DND-41 (cell line): ENCODE results near the gene ZBTB14.

Source experiments
- ATAC-seq: fragments of 200-7000 bp; cut with Tn5 transposase; 3 replicates; pipeline ENCODE4 v1.9.1; 2021; ENCODE audit warnings: low read depth; ENCODE audit not compliant: insufficient read depth
- DNase-seq: peaks from one replicate; pipeline ENCODE4 v3.0.0-alpha.2; 2020
- H2AFZ ChIP-seq: 2 replicates; pipeline ENCODE4 v1.6.0; 2012; ENCODE audit warnings: low read depth, low read length
- H3K27ac ChIP-seq: 2 replicates; pipeline ENCODE4 v1.5.1; 2012; ENCODE audit warnings: low read length, inconsistent platforms
- H3K27me3 ChIP-seq: fragments of 200-600 bp; sonication (generic); 2 replicates; pipeline ENCODE4 v1.6.0; 2012; ENCODE audit warnings: low read length, mild to moderate bottlenecking, inconsistent platforms; ENCODE audit not compliant: insufficient read depth, poor library complexity
- H3K36me3 ChIP-seq: 2 replicates; pipeline ENCODE4 v1.5.1; 2012; ENCODE audit warnings: low read length, inconsistent platforms; ENCODE audit not compliant: insufficient read depth
- H3K4me1 ChIP-seq: 2 replicates; pipeline ENCODE4 v1.5.1; 2012; ENCODE audit warnings: mild to moderate bottlenecking, low read length; ENCODE audit not compliant: insufficient read depth
- H3K4me2 ChIP-seq: 2 replicates; pipeline ENCODE4 v1.6.0; 2012; ENCODE audit warnings: mild to moderate bottlenecking, moderate library complexity, low read length, inconsistent platforms; ENCODE audit not compliant: insufficient read depth
- H3K4me3 ChIP-seq, 2 experiments: fragments of 200-600 bp in 1 of 2; shearing (Covaris generic) in 1 of 2; 2 replicates each; pipeline ENCODE4 v1.5.1; 2012 to 2016; ENCODE audit warnings: inconsistent platforms in 2 of 2, low read length in 2 of 2, mild to moderate bottlenecking in 2 of 2, low read depth in 1 of 2, moderate library complexity in 1 of 2
- H3K79me2 ChIP-seq: 2 replicates; pipeline ENCODE4 v1.6.0; 2012; ENCODE audit warnings: low read length, inconsistent platforms; ENCODE audit not compliant: insufficient read depth
- H3K9ac ChIP-seq: 2 replicates; pipeline ENCODE4 v1.6.0; 2012; ENCODE audit warnings: low read depth, mild to moderate bottlenecking, inconsistent platforms, low read length, moderate library complexity
- H3K9me3 ChIP-seq: 2 replicates; pipeline ENCODE4 v1.5.1; 2012; ENCODE audit warnings: low read length, moderate library complexity, mild to moderate bottlenecking, inconsistent platforms; ENCODE audit not compliant: insufficient read depth, severe bottlenecking
- H4K20me1 ChIP-seq: 2 replicates; pipeline ENCODE4 v1.6.0; 2012; ENCODE audit warnings: low read length; ENCODE audit not compliant: insufficient read depth
- CTCF ChIP-seq: IDR thresholded peaks from 2 replicates; pipeline ENCODE4 v1.5.1; 2012; ENCODE audit warnings: borderline replicate concordance, low read length, moderate library complexity, mild to moderate bottlenecking; ENCODE audit not compliant: poor library complexity, severe bottlenecking; ENCODE audit errors: extremely low read depth
- EZH2 ChIP-seq: IDR thresholded peaks from 3 replicates; pipeline ENCODE4 v1.6.1; 2012; ENCODE audit warnings: borderline replicate concordance, low read depth, mild to moderate bottlenecking, moderate library complexity, low read length, inconsistent platforms; ENCODE audit not compliant: severe bottlenecking

The ZBTB14 gene

DNA sequence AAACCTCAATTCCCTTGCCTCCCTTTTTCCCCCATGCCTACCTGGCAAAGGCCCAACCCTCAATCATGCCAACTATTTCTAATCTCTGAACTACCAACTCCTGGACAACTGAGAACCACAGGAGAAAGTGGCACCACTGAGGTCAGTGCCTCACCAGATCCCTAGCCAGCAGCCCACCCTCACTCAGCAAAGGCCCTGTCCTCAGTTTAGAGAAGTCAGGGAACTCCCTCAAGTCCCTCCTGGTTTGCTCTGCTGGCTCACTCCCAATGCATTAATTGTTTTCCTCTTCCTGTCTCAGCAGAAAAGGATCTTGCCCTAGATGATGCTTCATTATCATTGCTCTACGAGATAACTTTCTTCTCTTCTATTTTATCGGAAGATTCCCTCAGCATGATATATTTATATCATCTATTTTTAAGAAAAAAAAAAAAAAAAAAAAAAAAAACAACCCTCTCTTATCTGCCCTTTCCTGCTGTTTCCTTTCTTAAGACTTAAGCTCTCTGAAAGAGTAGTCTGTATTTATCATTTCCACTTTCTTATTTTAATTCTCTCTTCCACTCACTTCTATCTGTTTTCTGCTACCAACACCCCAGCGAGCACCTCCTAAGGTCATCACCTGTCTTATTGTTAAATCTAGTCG lies 22.7 kb upstream of the ZBTB14 start:
- TF ChIP-seq CTCF = no peak
- no peak for TF ChIP-seq EZH2
- H3K9me3 ChIP-seq = no peaks in the 10 kb centered on the region
- DNase-seq (no peak), ATAC-seq (no peak)
- no peaks in the 10 kb centered on the region for H3K79me2 ChIP-seq
- H3K4me2 ChIP-seq = no peak overlapping the region
- H3K36me3 ChIP-seq = no peaks in the 10 kb centered on the region
- H4K20me1 ChIP-seq = no peaks in the 10 kb centered on the region
- no peaks in the 10 kb centered on the region for H3K27me3 ChIP-seq
- no peak overlapping the region for H3K4me3 ChIP-seq
- no peak overlapping the region for H3K27ac ChIP-seq
- H3K4me1 ChIP-seq = no peaks in the 10 kb centered on the region
- no peak overlapping the region for H2AFZ ChIP-seq
- no peak overlapping the region for H3K9ac ChIP-seq

GRCh38 chr18:5317186-5317585 lies 21.7 kb upstream of the ZBTB14 start:
- H3K9me3 ChIP-seq = no peaks in the 10 kb centered on the region
- no peak overlapping the region for H2AFZ ChIP-seq
- no peak overlapping the region for H3K4me3 ChIP-seq
- H4K20me1 ChIP-seq = no peaks in the 10 kb centered on the region
- no peak for TF ChIP-seq EZH2
- no peak for TF ChIP-seq CTCF
- no peaks in the 10 kb centered on the region for H3K4me1 ChIP-seq
- H3K4me2 ChIP-seq = no peak overlapping the region
- H3K9ac ChIP-seq = no peak overlapping the region
- no peak overlapping the region for H3K27ac ChIP-seq
- H3K27me3 ChIP-seq = no peaks in the 10 kb centered on the region
- H3K36me3 ChIP-seq = no peaks in the 10 kb centered on the region
- ATAC-seq = no peak
- DNase-seq = no peak
- no peaks in the 10 kb centered on the region for H3K79me2 ChIP-seq

GRCh38 chr18:5315838-5316237 lies 20.3 kb upstream of the ZBTB14 start:
- Histone ChIP-seq H3K4me1 (0 out of 2 replicates have a peak, but pooled peaks cover under 1% of the 10 kb centered on the region), H3K36me3 (no peaks in the 10 kb centered on the region), H3K27ac (no peak overlapping the region), H3K9ac (no peak overlapping the region), H3K79me2 (no peaks in the 10 kb centered on the region), H3K27me3 (no peaks in the 10 kb centered on the region), H4K20me1 (no peaks in the 10 kb centered on the region), H3K4me3 (no peak overlapping the region), H2AFZ (no peak overlapping the region), H3K4me2 (no peak overlapping the region), H3K9me3 (no peaks in the 10 kb centered on the region)
- TF ChIP-seq EZH2 (no peak), CTCF (no peak)
- ATAC-seq (no peak), DNase-seq (no peak)
